Measurements from ENCODE around the gene DAPK1.

GRCh38 chr9:87569518-87569917, 71.9 kb downstream of the DAPK1 start:
- TF ChIP-seq CTCF (IDR thresholded peaks at IDR 0.05) (no peak), POLR2A (IDR thresholded peaks at IDR 0.05) (no peak)

Measured in testis (tissue), 2 donors.